ENCODE measurements around the gene DNAJA4.

DNA sequence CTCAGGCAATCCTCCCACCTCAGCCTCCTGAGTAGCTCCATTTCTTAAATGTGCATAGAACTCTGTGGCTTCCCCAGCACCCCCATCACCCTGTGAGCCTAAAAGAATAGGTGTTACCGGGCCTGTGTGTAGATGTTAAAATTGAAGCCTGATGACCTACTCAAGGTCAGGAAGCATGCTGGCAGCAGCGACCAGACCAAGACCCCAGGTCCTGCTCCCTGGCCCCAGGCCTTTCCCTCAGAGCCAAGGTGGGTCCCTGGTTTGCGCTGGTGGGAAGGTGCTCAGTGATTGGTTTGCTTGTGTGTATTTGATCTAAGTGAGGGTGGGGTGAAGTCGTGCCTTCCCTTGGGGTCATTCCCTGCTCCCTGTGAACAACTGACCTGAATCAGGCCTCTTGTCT, 57.4 kb downstream of the DNAJA4 start:
- no peak for TF ChIP-seq POLR2A (IDR thresholded peaks at IDR 0.05)
- TF ChIP-seq, protein P1, sequence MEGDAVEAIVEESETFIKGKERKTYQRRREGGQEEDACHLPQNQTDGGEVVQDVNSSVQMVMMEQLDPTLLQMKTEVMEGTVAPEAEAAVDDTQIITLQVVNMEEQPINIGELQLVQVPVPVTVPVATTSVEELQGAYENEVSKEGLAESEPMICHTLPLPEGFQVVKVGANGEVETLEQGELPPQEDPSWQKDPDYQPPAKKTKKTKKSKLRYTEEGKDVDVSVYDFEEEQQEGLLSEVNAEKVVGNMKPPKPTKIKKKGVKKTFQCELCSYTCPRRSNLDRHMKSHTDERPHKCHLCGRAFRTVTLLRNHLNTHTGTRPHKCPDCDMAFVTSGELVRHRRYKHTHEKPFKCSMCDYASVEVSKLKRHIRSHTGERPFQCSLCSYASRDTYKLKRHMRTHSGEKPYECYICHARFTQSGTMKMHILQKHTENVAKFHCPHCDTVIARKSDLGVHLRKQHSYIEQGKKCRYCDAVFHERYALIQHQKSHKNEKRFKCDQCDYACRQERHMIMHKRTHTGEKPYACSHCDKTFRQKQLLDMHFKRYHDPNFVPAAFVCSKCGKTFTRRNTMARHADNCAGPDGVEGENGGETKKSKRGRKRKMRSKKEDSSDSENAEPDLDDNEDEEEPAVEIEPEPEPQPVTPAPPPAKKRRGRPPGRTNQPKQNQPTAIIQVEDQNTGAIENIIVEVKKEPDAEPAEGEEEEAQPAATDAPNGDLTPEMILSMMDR (IDR thresholded peaks at IDR 0.05), result no peak
- TF ChIP-seq POLR2AphosphoS5 (IDR thresholded peaks at IDR 0.05), result no peak
